ENCODE results near the gene LRRK1.
A peak's percentile ranks its signal among the peaks of the same experiment; 100 is the strongest.

The LRRK1 gene

GRCh38 chr15:100988857-100989256 lies 69.7 kb downstream of the LRRK1 start:
- DNase-seq: peak in 1 of 42 donors; percentile 14
- intact Hi-C loops (cut with DNase I): no loop called here

- intact Hi-C loops (cut with DNase I): no loop called here
- peak in 2 of 42 donors; percentile 13 to 30 for DNase-seq
Measured at GRCh38 chr15:100994597-100995446, 75.7 kb downstream of the LRRK1 start.

GRCh38 chr15:100995471-100996430 lies 76.6 kb downstream of the LRRK1 start:
- peak in 2 of 42 donors; percentile 13 to 24 for DNase-seq
- intact Hi-C loops (cut with DNase I): no loop called here

- intact Hi-C loops (cut with DNase I): no loop called here
Measured at GRCh38 chr15:100997442-100997841, 78.3 kb downstream of the LRRK1 start.

DNA sequence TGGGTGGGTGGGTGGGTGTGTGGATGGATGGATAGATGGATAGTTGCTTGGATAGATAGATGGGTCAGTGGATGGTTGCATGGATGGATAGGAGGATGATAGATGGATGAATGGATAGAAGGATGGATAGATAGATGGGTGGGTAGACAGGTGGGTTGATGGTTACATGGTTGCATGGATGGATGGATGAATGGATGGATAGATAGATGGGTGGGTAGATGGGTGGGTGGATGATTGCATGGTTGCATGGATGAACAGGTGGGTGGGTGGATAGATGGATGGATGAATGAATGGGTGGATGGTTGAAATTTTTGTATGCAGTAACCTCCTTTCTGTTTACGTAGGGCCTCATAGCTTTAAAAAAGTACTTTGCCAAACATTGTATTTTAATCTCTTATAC lies 79.5 kb downstream of the LRRK1 start:
- intact Hi-C loops (cut with DNase I): no loop called here
- DNase-seq: peak in 1 of 42 donors; percentile 4

More at GRCh38 chr15:100997442-100997841, 78.3 kb downstream of the LRRK1 start:
- peak in 1 of 42 donors; percentile 1 for DNase-seq

GRCh38 chr15:100999369-100999768 lies 80.2 kb downstream of the LRRK1 start:
- intact Hi-C loops (cut with DNase I): no loop called here
- DNase-seq: peak in 1 of 42 donors; percentile 5

DNA sequence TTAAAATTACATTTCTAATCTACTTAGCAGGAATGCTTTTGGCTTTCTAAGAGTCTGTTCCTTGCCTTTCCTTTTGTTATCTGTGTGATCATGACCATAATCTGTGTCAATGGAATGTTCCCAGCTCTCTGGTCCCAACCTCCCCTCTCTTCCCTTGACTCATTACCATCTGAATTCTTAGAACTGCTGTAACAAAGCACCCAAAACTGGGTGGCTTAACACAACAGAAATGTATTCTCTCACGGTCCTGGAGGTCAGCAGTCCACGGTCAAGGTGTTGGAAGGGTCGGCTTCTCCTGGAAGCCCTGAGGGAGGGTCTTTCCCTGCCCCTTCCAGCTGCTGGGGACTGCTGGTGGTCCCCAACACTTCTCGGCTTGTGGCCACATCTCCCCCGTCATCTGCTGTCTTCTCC lies 81.1 kb downstream of the LRRK1 start:
- intact Hi-C loops (cut with DNase I): loop anchor here (10.0 kb wide), 1 partner anchor 85 kb away; the partner anchor contains the start of gene LRRK1
- DNase-seq: peak in 2 of 42 donors; percentile 9 to 24

GRCh38 chr15:101001056-101001455 lies 81.9 kb downstream of the LRRK1 start:
- intact Hi-C loops (cut with DNase I): loop anchor here (10.0 kb wide), 1 partner anchor 86 kb away; the partner anchor contains the start of gene LRRK1
- peak in 1 of 42 donors; percentile 17 for DNase-seq

DNA sequence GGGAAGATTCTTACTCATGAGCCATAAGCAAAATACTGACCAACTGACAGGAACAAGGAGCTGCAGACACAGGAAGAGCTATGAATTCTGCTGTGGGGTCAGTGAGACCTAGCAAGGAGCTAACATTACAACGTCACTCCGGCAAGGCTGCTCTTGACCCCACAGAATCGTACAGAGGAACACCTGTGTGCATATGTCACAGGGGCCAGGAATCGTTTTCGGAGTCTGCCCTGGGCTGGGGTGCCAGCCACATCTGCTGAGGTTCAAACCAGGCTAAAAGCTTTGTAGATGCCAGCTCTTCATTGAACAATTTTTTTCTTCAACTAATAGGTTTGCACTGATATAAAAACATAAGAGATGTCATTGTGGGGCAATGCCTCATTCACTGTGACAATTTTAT lies 82.6 kb downstream of the LRRK1 start:
- peak in 3 of 42 donors; percentile 2 to 9 (median 9) for DNase-seq
- intact Hi-C loops (cut with DNase I): loop anchor here (10.0 kb wide), 1 partner anchor 87 kb away; the partner anchor contains the start of gene LRRK1

DNA sequence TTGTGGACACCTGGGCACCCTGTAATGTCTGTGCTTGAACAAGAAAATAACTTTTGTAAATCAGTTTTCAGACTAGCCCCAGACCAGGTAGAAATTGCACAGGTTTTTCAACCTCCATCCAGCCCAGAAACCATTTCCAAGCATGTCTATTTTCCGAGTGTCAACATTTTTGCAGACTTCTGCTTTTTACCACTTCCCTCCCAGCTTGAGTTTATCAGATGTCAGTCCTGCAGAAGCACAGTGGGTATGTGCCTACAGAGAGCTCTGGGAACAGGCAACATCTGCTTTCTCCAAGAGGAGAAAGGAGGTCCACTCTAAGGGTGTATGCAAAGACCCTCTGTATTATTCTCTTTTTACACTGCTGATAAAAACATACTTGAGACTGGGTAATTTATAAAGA lies 83.9 kb downstream of the LRRK1 start:
- peak in 3 of 42 donors; percentile 7 to 35 (median 11) for DNase-seq
- intact Hi-C loops (cut with DNase I): loop anchor here (10.0 kb wide), 1 partner anchor 88 kb away; the partner anchor contains the start of gene LRRK1

- intact Hi-C loops (cut with DNase I): loop anchor here (10.0 kb wide), 1 partner anchor 89 kb away; the partner anchor contains the start of gene LRRK1
- DNase-seq: peak in 4 of 42 donors; percentile 0 to 24 (median 5)
Measured at GRCh38 chr15:101003706-101004105, 84.5 kb downstream of the LRRK1 start.

GRCh38 chr15:101004500-101004899 lies 85.3 kb downstream of the LRRK1 start:
- intact Hi-C loops (cut with DNase I): loop anchor here (10.0 kb wide), 1 partner anchor 90 kb away; the partner anchor contains the start of gene LRRK1
- DNase-seq: peak in 3 of 42 donors; percentile 6 to 8 (median 7)

GRCh38 chr15:101004986-101005747 lies 86.0 kb downstream of the LRRK1 start:
- intact Hi-C loops (cut with DNase I): loop anchor here (10.0 kb wide), 1 partner anchor 90 kb away; the partner anchor contains the start of gene LRRK1
- peak in 1 of 42 donors; percentile 2 for DNase-seq

GRCh38 chr15:101006931-101007691 lies 88.0 kb downstream of the LRRK1 start:
- intact Hi-C loops (cut with DNase I): loop anchor here (2.0 to 10.0 kb wide), 2 partner anchors 92 to 380 kb away; partner anchors contain the start of gene LRRK1
- peak; percentile 65 to 91 (median 82) for DNase-seq

- peak; percentile 47 to 90 (median 81) for DNase-seq
- intact Hi-C loops (cut with DNase I): loop anchor here (10.0 kb wide), 1 partner anchor 94 kb away; the partner anchor contains the start of gene LRRK1
Measured at GRCh38 chr15:101008158-101009139, 89.3 kb downstream of the LRRK1 start.

DNA sequence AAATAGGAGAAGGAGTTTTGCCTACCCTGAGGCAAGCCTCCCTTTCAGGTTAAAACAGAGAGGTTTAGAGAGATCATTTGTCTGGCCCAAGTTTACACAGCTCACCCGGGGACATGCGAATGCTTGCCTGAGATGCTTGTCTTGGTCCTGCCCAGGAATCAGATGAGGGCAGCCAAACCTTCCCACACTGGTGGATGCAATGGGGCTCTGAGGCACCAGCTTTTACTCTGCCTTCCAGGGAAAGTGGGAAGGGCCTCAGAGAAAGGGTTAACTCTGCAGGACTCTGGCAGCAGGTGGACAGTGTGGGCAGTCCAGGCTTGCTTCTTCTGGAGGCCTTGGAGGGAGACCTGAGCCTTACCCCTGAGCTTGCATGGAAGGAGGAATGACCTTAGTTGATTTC lies 90.0 kb downstream of the LRRK1 start:
- intact Hi-C loops (cut with DNase I): loop anchor here (10.0 kb wide), 1 partner anchor 94 kb away; the partner anchor contains the start of gene LRRK1

More for the DNA sequence above, 90.0 kb downstream of the LRRK1 start:
- DNase-seq: peak in 3 of 42 donors; percentile 5 to 30 (median 10)
